Measurements from ENCODE around the gene C2orf49.
A peak's percentile ranks its signal among the peaks of the same experiment; 100 is the strongest.
"Not testable (repeated sequence)": the region's sequence is repeated elsewhere in the genome, so short reads cannot be mapped to it uniquely, and the experiment has no call there.

Gene C2orf49

GRCh38 chr2:105320651-105321215 lies 16.6 kb upstream of the C2orf49 start:
- DNase-seq (ENCODE audit: extremely low spot score, insufficient read length, low read depth) (no peak), FAIRE-seq (no peak)

DNA sequence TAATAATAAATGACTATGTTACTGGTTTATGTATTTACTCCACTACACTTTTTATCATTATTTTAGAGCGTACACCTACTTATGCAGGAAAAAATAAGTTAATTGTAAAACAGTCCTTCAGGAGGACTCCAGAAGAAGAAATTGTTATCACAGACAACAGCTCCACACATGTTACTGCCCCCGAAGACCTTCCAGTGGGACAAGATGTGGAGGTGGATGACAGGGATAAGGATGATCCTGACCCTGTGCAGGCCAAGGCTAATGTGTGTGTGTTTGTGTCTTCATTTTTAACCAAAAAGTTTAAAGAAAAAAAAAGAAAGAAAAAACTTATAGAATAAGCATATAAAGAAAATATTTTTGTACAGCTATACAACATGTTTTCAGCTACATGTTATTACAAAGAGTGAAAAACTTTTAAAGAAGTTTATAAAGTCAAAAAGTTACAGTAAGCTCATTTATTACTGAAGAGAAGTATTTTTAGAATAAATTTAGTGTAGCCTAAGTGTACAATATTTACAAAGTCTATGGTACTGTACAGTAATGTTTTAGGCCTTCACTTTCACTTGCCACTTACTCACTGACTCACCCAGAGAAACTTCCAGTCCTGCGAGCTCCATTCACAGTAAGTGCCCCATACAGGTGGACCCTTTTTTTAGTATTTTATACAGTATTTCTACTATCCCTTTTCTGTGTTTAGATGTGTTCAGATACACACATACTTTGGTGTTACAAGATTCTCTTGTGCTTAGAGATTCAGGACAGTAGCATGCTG lies 15.3 kb upstream of the C2orf49 start:
- DNase-seq (ENCODE audit: extremely low spot score, insufficient read length, low read depth) (no peak), FAIRE-seq (no peak)

DNA sequence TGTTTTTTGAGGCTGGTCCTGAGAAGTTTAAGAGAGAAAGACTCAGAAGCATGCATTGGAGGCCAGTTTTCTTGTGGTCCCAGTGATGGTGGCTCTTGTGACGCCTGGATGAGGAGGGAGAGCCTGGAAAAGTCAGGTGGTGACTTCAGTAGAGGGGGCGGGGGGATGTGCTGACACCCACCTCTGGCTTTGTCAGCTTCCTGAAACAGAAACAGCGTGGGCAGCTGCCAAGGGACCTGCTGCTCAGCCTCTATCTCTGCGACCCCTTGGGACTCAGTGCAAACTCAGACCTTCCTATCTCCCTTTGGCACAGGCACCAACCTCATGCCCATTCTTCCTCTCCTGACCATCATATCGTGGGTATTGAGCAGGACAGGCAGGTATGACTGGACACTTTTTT lies 14.2 kb upstream of the C2orf49 start:
- DNase-seq (ENCODE audit: extremely low spot score, insufficient read length, low read depth) (no peak), FAIRE-seq (no peak)

GRCh38 chr2:105324101-105324500 lies 13.2 kb upstream of the C2orf49 start:
- DNase-seq (ENCODE audit: extremely low spot score, insufficient read length, low read depth) = no peak

DNA sequence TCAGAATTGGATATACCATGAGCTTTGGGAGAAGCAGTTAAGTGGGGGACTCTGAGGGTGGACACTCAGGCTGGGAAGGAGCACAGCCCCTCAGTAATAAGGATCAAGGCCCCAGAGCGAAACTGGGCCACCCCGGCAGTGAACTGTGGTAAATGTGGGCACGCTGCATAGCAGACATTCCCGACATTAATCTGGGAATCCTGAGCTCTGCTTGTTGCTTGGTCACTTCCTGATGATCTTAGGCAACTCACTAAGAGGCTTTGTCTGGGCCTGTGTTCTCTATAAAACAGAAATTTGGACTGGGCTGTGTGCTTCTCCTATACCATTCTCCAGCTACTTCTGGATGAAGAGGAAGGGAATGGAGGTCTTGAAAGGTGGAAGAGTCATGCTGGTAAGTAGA lies 12.6 kb upstream of the C2orf49 start:
- DNase-seq (ENCODE audit: extremely low spot score, insufficient read length, low read depth) (no peak), FAIRE-seq (no peak)

More at GRCh38 chr2:105324101-105324500, 13.2 kb upstream of the C2orf49 start:
- FAIRE-seq = no peak

GRCh38 chr2:105325389-105325963 lies 11.9 kb upstream of the C2orf49 start:
- DNase-seq (ENCODE audit: extremely low spot score, insufficient read length, low read depth) (no peak), FAIRE-seq (no peak)

DNA sequence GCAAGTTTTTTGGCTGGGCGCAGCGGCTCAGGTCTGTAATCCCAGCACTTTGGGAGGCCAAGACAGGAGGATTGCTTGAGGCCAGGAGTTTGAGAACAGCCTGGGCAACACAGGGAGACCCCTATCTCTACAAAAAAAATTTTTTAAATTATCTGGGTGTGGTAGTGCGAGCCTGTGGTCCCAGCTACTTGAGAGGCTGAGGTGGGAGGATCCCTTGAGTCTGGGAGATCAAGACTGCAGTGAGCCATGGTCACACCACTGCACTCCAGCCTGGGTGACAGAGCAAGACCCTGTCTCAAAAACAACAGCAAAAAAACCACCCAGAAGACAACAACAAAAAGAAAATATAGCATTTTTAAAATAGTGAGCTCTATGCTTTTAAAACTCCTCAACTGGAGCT lies 10.1 kb upstream of the C2orf49 start:
- DNase-seq (ENCODE audit: extremely low spot score, insufficient read length, low read depth); FAIRE-seq: not testable (repeated sequence)

- DNase-seq (ENCODE audit: extremely low spot score, insufficient read length, low read depth) = no peak
These were observed 9.7 kb upstream of the C2orf49 start for GRCh38 chr2:105327690-105328089.

DNA sequence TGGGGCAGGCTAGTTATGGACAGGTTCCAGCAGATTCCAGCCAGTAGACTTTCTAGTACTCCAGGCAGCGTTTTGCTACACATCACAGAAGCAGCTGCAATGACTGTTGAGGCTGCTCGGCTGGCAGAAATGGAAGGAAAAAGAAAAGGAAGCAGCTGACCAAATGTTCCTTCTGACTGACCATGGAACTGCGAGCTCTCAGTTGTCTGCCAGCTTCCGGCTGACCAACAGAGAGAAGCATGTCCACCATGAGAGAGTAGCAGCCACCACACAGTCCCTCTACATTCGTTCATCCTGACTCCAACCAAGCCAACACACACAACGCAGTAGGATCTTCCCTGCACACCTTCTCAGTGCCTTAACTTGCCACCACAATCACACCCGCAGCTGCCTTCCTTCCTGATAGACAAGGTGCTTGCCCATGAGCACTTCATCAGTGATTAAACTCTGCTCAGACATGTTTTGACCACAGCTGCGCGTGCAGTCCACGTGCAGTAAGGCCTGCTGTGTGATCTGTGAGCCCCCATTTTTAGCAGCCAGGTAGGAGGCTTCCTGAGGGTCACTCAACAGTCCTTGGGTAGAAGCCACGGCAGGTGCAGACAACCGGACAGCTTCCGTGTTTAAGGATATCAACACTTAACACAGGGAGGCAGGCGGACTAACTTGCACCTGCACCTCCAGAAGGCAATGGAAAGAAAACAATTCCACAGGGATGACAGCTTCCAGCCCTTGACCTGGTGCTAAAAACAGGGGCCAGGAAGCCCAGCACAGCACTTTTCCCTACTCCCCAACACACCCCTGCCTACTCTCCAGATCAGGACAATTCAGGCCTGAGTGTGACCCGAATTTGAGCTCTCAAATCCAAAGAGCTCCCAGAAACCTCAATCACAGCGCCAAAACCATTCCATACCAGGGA lies 8.8 kb upstream of the C2orf49 start:
- FAIRE-seq (peak; percentile 75), DNase-seq (ENCODE audit: extremely low spot score, insufficient read length, low read depth) (no peak)

More at GRCh38 chr2:105327690-105328089, 9.7 kb upstream of the C2orf49 start:
- no peak for FAIRE-seq

GRCh38 chr2:105329197-105329554 lies 8.2 kb upstream of the C2orf49 start:
- DNase-seq (ENCODE audit: extremely low spot score, insufficient read length, low read depth) = no peak
- no peak for FAIRE-seq

DNA sequence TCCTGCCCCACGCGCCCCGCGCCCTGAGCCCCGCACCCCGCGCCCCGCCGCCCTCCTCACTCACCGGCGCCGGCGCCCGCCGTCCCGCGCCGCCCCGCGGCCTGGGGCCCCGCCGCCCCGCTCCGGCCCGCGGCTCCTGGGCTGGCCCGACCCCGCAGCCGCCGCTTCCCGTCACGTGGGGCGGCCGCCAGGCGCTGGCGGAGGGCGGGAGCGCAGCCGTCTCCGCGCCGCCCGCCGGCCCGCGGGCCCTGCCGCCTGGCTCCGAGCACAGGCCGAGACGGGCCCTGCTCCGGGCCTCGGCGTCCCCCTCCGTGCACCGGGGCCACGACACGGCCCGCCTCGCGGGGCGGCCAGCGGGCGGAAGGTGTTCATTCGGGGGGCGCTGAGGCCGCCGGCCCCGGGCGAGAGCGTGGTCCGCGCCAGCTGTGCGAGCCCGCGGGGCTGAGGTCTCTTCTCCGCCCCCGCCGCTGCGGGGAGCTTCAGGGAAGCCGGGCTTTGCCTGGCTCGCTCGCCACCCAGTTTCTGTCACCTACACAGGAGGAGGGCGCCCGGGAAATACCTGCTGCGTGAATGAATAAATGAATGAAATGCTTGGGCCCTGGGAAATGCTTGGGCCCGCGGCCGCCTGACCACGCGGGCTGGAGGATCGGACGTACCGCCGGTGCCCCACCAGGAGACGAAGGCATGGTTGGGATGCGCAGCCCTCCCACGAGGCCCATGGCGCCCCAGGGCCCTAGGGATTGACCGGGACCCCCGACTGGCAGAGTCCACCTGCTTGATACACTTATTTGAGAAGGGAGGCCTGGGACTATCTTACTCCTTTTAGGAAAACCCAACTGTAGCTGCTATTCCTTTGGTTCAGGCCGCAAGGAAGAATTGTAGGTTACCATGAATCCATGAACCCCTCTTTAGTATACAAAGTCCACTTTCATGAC lies 7.5 kb upstream of the C2orf49 start, which contains the start of gene TGFBRAP1:
TSS of gene TGFBRAP1 (minus strand) at position 175 of the 935 bp plus-strand sequence. CDS start 21,434 bp downstream, outside the sequence.
- FAIRE-seq (no peak), DNase-seq (ENCODE audit: extremely low spot score, insufficient read length, low read depth) (no peak)

DNA sequence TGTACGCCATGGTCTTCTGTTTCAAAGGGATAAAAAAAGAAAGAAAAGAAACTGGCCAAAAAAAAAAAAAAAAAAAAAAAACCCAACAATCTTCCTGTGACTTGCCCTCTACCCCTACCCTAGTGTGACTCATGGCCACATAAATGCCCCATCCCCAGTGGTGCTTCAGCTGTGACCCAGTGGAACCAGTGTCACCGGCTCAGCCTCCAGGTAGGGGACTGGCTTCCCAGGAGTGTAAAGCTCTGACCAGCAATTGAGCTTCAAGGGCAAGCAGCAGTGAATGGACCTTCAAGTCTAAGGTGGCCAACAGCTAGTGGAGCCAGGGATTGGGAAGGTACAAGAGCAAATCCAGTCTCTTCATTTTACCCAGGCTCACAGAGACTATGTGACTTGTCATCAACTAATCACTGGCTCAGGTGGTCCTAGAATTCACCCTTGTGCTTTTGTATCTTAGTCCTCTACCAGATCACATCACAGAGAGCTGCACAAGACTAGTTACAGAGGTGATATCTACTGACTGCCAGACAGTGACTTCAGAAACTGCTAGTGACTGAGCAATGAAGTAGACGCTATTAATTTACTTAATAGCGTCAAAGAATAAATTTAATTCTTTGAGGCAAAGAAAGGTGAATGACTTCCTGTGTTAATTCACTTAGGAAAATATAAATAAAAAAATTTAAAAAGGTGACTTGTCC lies 6.5 kb upstream of the C2orf49 start:
- no peak for DNase-seq (ENCODE audit: extremely low spot score, insufficient read length, low read depth)
- FAIRE-seq = no peak

GRCh38 chr2:105334211-105334610 lies 3.1 kb upstream of the C2orf49 start:
- no peak for DNase-seq (ENCODE audit: extremely low spot score, insufficient read length, low read depth)
- no peak for FAIRE-seq

GRCh38 chr2:105335469-105335868 lies 1.9 kb upstream of the C2orf49 start:
- FAIRE-seq = no peak
- no peak for DNase-seq (ENCODE audit: extremely low spot score, insufficient read length, low read depth)

GRCh38 chr2:105336786-105337121 lies 586 bp upstream of the C2orf49 start:
- DNase-seq (ENCODE audit: extremely low spot score, insufficient read length, low read depth) = no peak
- FAIRE-seq = no peak

GRCh38 chr2:105338020-105338385 lies 663 bp downstream of the C2orf49 start:
- FAIRE-seq = no peak

DNA sequence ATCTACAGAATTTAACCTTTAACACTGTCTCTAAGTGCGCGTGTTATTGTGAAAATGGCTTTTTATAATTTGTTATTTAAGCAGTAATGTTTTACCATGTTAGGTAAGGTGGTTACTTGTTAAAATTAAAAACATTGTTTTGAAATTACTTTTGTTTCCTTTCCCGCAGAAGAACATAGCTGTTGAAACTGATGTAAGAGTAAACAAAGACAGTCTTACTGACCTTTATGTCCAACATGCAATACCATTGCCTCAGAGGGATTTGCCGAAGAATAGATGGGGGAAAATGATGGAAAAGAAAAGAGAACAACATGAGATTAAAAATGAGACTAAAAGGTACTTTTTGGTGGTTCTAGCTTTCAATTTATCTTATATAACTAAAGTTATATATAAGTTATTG lies 2.1 kb downstream of the C2orf49 start:
- FAIRE-seq (no peak), DNase-seq (ENCODE audit: extremely low spot score, insufficient read length, low read depth) (no peak)

More at GRCh38 chr2:105338020-105338385, 663 bp downstream of the C2orf49 start:
- no peak for DNase-seq (ENCODE audit: extremely low spot score, insufficient read length, low read depth)

GRCh38 chr2:105344704-105345345 lies 7.5 kb downstream of the C2orf49 start:
- FAIRE-seq = peak; percentile 58
- DNase-seq (ENCODE audit: extremely low spot score, insufficient read length, low read depth) = no peak

Data from GM18507 (cell line).